ENCODE data around the gene SPAG16.
A peak's percentile ranks its signal among the peaks of the same experiment; 100 is the strongest.

The SPAG16 gene

GRCh38 chr2:213284105-213285090 lies at the start of gene SPAG16:
TSS of gene SPAG16 (plus strand) at chr2:213284464.
- peak; percentile 97 for DNase-seq

GRCh38 chr2:213234641-213235040 lies 49.6 kb upstream of the SPAG16 start:
- no peak for DNase-seq

GRCh38 chr2:213235741-213236140 lies 48.5 kb upstream of the SPAG16 start:
- no peak for DNase-seq

GRCh38 chr2:213237251-213237650 lies 47.0 kb upstream of the SPAG16 start:
- DNase-seq = no peak

GRCh38 chr2:213237787-213238186 lies 46.5 kb upstream of the SPAG16 start:
- no peak for DNase-seq

GRCh38 chr2:213238753-213239495 lies 45.3 kb upstream of the SPAG16 start:
- no peak for DNase-seq

GRCh38 chr2:213241817-213242216 lies 42.4 kb upstream of the SPAG16 start:
- no peak for DNase-seq

GRCh38 chr2:213242653-213243052 lies 41.6 kb upstream of the SPAG16 start:
- no peak for DNase-seq

GRCh38 chr2:213243189-213244044 lies 40.8 kb upstream of the SPAG16 start:
- no peak for DNase-seq

GRCh38 chr2:213246497-213247281 lies 37.6 kb upstream of the SPAG16 start:
- DNase-seq = peak; percentile 53

- no peak for DNase-seq
Measured at GRCh38 chr2:213247566-213247965, 36.7 kb upstream of the SPAG16 start.

GRCh38 chr2:213248637-213249036 lies 35.6 kb upstream of the SPAG16 start:
- DNase-seq = no peak

GRCh38 chr2:213249502-213249901 lies 34.8 kb upstream of the SPAG16 start:
- DNase-seq = no peak

GRCh38 chr2:213251618-213252017 lies 32.6 kb upstream of the SPAG16 start:
- DNase-seq = no peak

GRCh38 chr2:213252206-213252605 lies 32.1 kb upstream of the SPAG16 start:
- no peak for DNase-seq

- DNase-seq = no peak
Measured at GRCh38 chr2:213253162-213253561, 31.1 kb upstream of the SPAG16 start.

GRCh38 chr2:213259266-213259665 lies 25.0 kb upstream of the SPAG16 start:
- DNase-seq = no peak

- DNase-seq = no peak
Measured at GRCh38 chr2:213261237-213261636, 23.0 kb upstream of the SPAG16 start.

- no peak for DNase-seq
Measured at GRCh38 chr2:213261715-213262114, 22.5 kb upstream of the SPAG16 start.

- DNase-seq = no peak
Measured at GRCh38 chr2:213265679-213266078, 18.6 kb upstream of the SPAG16 start.

GRCh38 chr2:213266421-213266820 lies 17.8 kb upstream of the SPAG16 start:
- no peak for DNase-seq

- no peak for DNase-seq
Measured at GRCh38 chr2:213271947-213272346, 12.3 kb upstream of the SPAG16 start.
